HG03571 (cell line): Measurements from ENCODE around the gene SLC24A4.

Experiments
- ATAC-seq: cut with Tn5 transposase; IDR thresholded peaks from one replicate; pipeline ENCODE4 v1.9.1; 2021; ENCODE audit not compliant: unreplicated experiment

The SLC24A4 gene

GRCh38 chr14:92368001-92368400 lies 45.0 kb downstream of the SLC24A4 start:
- ATAC-seq: no peak

- no peak for ATAC-seq
Observed at GRCh38 chr14:92369097-92369496, 46.1 kb downstream of the SLC24A4 start.

- ATAC-seq: no peak
Observed at GRCh38 chr14:92372230-92372629, 49.3 kb downstream of the SLC24A4 start.

- no peak for ATAC-seq
Observed at GRCh38 chr14:92373336-92373735, 50.4 kb downstream of the SLC24A4 start.

- ATAC-seq: no peak
Observed at GRCh38 chr14:92380131-92380530, 57.2 kb downstream of the SLC24A4 start.

GRCh38 chr14:92380582-92380981 lies 57.6 kb downstream of the SLC24A4 start:
- ATAC-seq: no peak

GRCh38 chr14:92382677-92383076 lies 59.7 kb downstream of the SLC24A4 start:
- no peak for ATAC-seq

- ATAC-seq: no peak
Observed at GRCh38 chr14:92383805-92384204, 60.8 kb downstream of the SLC24A4 start.

GRCh38 chr14:92384461-92385133 lies 61.6 kb downstream of the SLC24A4 start:
- no peak for ATAC-seq

- no peak for ATAC-seq
Observed at GRCh38 chr14:92385561-92385960, 62.6 kb downstream of the SLC24A4 start.

GRCh38 chr14:92386165-92386564 lies 63.2 kb downstream of the SLC24A4 start:
- no peak for ATAC-seq

GRCh38 chr14:92386637-92387036 lies 63.7 kb downstream of the SLC24A4 start:
- no peak for ATAC-seq

GRCh38 chr14:92387578-92387977 lies 64.6 kb downstream of the SLC24A4 start:
- no peak for ATAC-seq

GRCh38 chr14:92389598-92390158 lies 66.7 kb downstream of the SLC24A4 start:
- no peak for ATAC-seq

GRCh38 chr14:92391726-92392125 lies 68.8 kb downstream of the SLC24A4 start:
- ATAC-seq: no peak

- ATAC-seq: no peak
Observed at GRCh38 chr14:92392711-92393110, 69.7 kb downstream of the SLC24A4 start.

- ATAC-seq: no peak
Observed at GRCh38 chr14:92397150-92397952, 74.4 kb downstream of the SLC24A4 start.

- no peak for ATAC-seq
Observed at GRCh38 chr14:92397953-92398564, 75.1 kb downstream of the SLC24A4 start.

- no peak for ATAC-seq
Observed at GRCh38 chr14:92398888-92399636, 76.1 kb downstream of the SLC24A4 start.

GRCh38 chr14:92400579-92401444 lies 77.8 kb downstream of the SLC24A4 start:
- peak; percentile 64 for ATAC-seq
